Measurements from ENCODE around the gene SPP1.

Gene SPP1

GRCh38 chr4:87956501-87956900 is 19.0 kb upstream of the SPP1 start:
- TF ChIP-seq ZFX (IDR thresholded peaks at IDR 0.05) (no peak), CTCF (conservative IDR thresholded peaks at IDR 0.05) (no peak)
- H3K27ac ChIP-seq, result no peak overlapping the region

GRCh38 chr4:87957061-87957460 is 18.5 kb upstream of the SPP1 start:
- H3K27ac ChIP-seq, result no peak overlapping the region
- TF ChIP-seq CTCF (conservative IDR thresholded peaks at IDR 0.05) (no peak), ZFX (IDR thresholded peaks at IDR 0.05) (no peak)

- H3K27ac ChIP-seq, result no peak overlapping the region
- TF ChIP-seq ZFX (IDR thresholded peaks at IDR 0.05) (no peak), CTCF (conservative IDR thresholded peaks at IDR 0.05) (no peak)
Measured at GRCh38 chr4:87961993-87962392, 13.5 kb upstream of the SPP1 start.

GRCh38 chr4:87962398-87963146 is 12.9 kb upstream of the SPP1 start:
- TF ChIP-seq CTCF (conservative IDR thresholded peaks at IDR 0.05) (no peak), ZFX (IDR thresholded peaks at IDR 0.05) (no peak)
- H3K27ac ChIP-seq, result no peak overlapping the region

- TF ChIP-seq ZFX (IDR thresholded peaks at IDR 0.05) (no peak), CTCF (conservative IDR thresholded peaks at IDR 0.05) (no peak)
- no peak overlapping the region for H3K27ac ChIP-seq
Measured at GRCh38 chr4:87965501-87965975, 10.0 kb upstream of the SPP1 start.

GRCh38 chr4:87966095-87966496 is 9.4 kb upstream of the SPP1 start:
- H3K27ac ChIP-seq, result no peak overlapping the region
- TF ChIP-seq ZFX (IDR thresholded peaks at IDR 0.05), result no peak
- TF ChIP-seq CTCF (conservative IDR thresholded peaks at IDR 0.05), result no peak

- TF ChIP-seq ZFX (IDR thresholded peaks at IDR 0.05) (no peak), CTCF (conservative IDR thresholded peaks at IDR 0.05) (no peak)
- no peak overlapping the region for H3K27ac ChIP-seq
Measured at GRCh38 chr4:87967193-87967592, 8.3 kb upstream of the SPP1 start.

All from C4-2B (cell line).